ENCODE data around the gene DEFB131B. TPM values are rescaled to one million over a fixed set of nuclear protein-coding genes. Genes with fewer than 3 reads are reported as not detected.

Gene DEFB131B
- total and polyA plus RNA-seq, 5 experiments from 2014 or later: not detected

Other genes starting within 250 kb of the DEFB131B start
- not detected for gene DEFB108B, start 45.3 kb upstream of the DEFB131B start, total RNA-seq
- gene DEFB108B, start 45.3 kb upstream of the DEFB131B start, polyA plus RNA-seq: not detected
- 10 to 100 TPM; 24.3 to 26.5 TPM for gene XNDC1N, start 50.1 kb downstream of the DEFB131B start, total RNA-seq
- gene XNDC1N, start 50.1 kb downstream of the DEFB131B start, polyA plus RNA-seq: 1 to 10 TPM; 2.6 to 7.4 (median 6.2) TPM
- gene RNF121, start 50.6 kb downstream of the DEFB131B start, total RNA-seq: 10 to 100 TPM; 26.1 to 32.0 TPM
- gene RNF121, start 50.6 kb downstream of the DEFB131B start, polyA plus RNA-seq: 1 to 10 TPM; 5.7 to 9.4 (median 7.7) TPM
- gene IL18BP, start 120.5 kb downstream of the DEFB131B start, total RNA-seq: 10 to 100 TPM; 15.1 to 19.6 TPM
- 10 to 100 TPM in 1 of 3 donors, 1 to 10 TPM in 2; 7.4 to 15.8 (median 8.6) TPM for gene IL18BP, start 120.5 kb downstream of the DEFB131B start, polyA plus RNA-seq
- 100 to 1,000 TPM; 436 to 442 TPM for gene NUMA1, start 202.1 kb downstream of the DEFB131B start, total RNA-seq
- 100 to 1,000 TPM in 1 of 3 donors, 10 to 100 TPM in 2; 12.0 to 119 (median 30.6) TPM for gene NUMA1, start 202.1 kb downstream of the DEFB131B start, polyA plus RNA-seq
- 1 to 10 TPM; 5.0 to 6.6 TPM for gene LRRC51, start 202.4 kb downstream of the DEFB131B start, total RNA-seq
- gene LRRC51, start 202.4 kb downstream of the DEFB131B start, polyA plus RNA-seq: 1 to 10 TPM; 1.5 to 3.1 (median 2.5) TPM
- 10 to 100 TPM; 66.8 to 68.6 TPM for gene LAMTOR1, start 224.8 kb downstream of the DEFB131B start, total RNA-seq
- 10 to 100 TPM; 78.0 to 87.7 (median 78.6) TPM for gene LAMTOR1, start 224.8 kb downstream of the DEFB131B start, polyA plus RNA-seq
- gene TOMT, start 227.5 kb downstream of the DEFB131B start, total RNA-seq: not detected
- not detected for gene TOMT, start 227.5 kb downstream of the DEFB131B start, polyA plus RNA-seq
- gene ANAPC15, start 234.2 kb downstream of the DEFB131B start, total RNA-seq: 10 to 100 TPM; 52.9 to 62.1 TPM
- gene ANAPC15, start 234.2 kb downstream of the DEFB131B start, polyA plus RNA-seq: 100 to 1,000 TPM in 1 of 3 donors, 10 to 100 TPM in 2; 81.7 to 102 (median 90.1) TPM